CD4-positive, alpha-beta T cell (primary cell): ENCODE measurements around the gene VPS18. TPM values are rescaled to one million over a fixed set of nuclear protein-coding genes. Genes with fewer than 3 reads are reported as not detected.

Source experiments
- ATAC-seq: fragments of 200-7000 bp; cut with Tn5 transposase; one replicate; pipeline ENCODE4 v1.10.0; 2022; ENCODE audit warnings: mild to moderate bottlenecking; ENCODE audit not compliant: poor library complexity
- CTCF ChIA-PET: fragments of 350-600 bp; sonication (Branson Sonifier 250); formaldehyde crosslinking; loops from one replicate; lab custom pipeline; 2021; ENCODE audit warnings: antibody characterized with exemption, inconsistent platforms; lab: Charles Lee
- POLR2A ChIA-PET: fragments of 350-600 bp; sonication (Branson Sonifier 250); formaldehyde crosslinking; loops from one replicate; lab custom pipeline; 2021; ENCODE audit warnings: antibody characterized with exemption, inconsistent platforms; lab: Charles Lee
- DNase-seq, 14 experiments: peaks; one replicate each; pipeline ENCODE4 v3.0.0-alpha.2; 2013 to 2020; ENCODE audit warnings: mixed read lengths in 2 of 14
- H3K27ac ChIP-seq, 2 donors: one replicate each; pipeline versions ENCODE4 v1.5.1 to v1.7.0; 2013; ENCODE audit warnings: low read length in 2 of 2, low read depth in 1 of 2, mild to moderate bottlenecking in 1 of 2
- H3K27me3 ChIP-seq, 2 experiments: 1 replicate in 1 of 2; 2 replicates in 1 of 2; pipeline versions ENCODE4 v1.6.1 to v1.7.0; 2013; ENCODE audit warnings: low read length in 2 of 2, control low read depth in 1 of 2, mild to moderate bottlenecking in 1 of 2, moderate library complexity in 1 of 2; ENCODE audit not compliant: insufficient read depth in 2 of 2, control insufficient read depth in 1 of 2
- H3K36me3 ChIP-seq: one replicate; pipeline ENCODE4 v1.6.1; 2013; ENCODE audit warnings: low read length, control low read depth; ENCODE audit not compliant: insufficient read depth
- H3K4me1 ChIP-seq: one replicate; pipeline ENCODE4 v1.6.1; 2013; ENCODE audit warnings: low read length, control low read depth; ENCODE audit not compliant: insufficient read depth
- H3K4me3 ChIP-seq: one replicate; pipeline ENCODE4 v1.5.1; 2013; ENCODE audit warnings: mild to moderate bottlenecking, low read length, moderate library complexity
- H3K9me3 ChIP-seq, 2 experiments: 1 replicate in 1 of 2; 2 replicates in 1 of 2; pipeline versions ENCODE4 v1.6.1 to v1.7.0; 2013; ENCODE audit warnings: low read length in 2 of 2, mild to moderate bottlenecking in 2 of 2, control low read depth in 1 of 2, moderate library complexity in 1 of 2; ENCODE audit not compliant: control insufficient read depth in 1 of 2, insufficient read depth in 1 of 2
- H3K27ac Mint-ChIP-seq: one replicate; pipeline ENCODE4 v1.8.0; 2020; ENCODE audit warnings: mixed read lengths
- H3K27me3 Mint-ChIP-seq: one replicate; pipeline ENCODE4 v1.8.0; 2021; ENCODE audit warnings: mixed read lengths
- H3K36me3 Mint-ChIP-seq: one replicate; pipeline ENCODE4 v1.8.0; 2021; ENCODE audit warnings: low read depth, mixed read lengths
- H3K4me1 Mint-ChIP-seq: one replicate; pipeline ENCODE4 v1.8.0; 2021; ENCODE audit warnings: low read depth, mixed read lengths
- H3K4me3 Mint-ChIP-seq: one replicate; pipeline ENCODE4 v1.8.0; 2020; ENCODE audit warnings: mild to moderate bottlenecking, mixed read lengths
- H3K9me3 Mint-ChIP-seq: one replicate; pipeline ENCODE4 v1.8.0; 2020; ENCODE audit warnings: mixed read lengths
- CTCF ChIP-seq: fragments of 200-600 bp; IDR thresholded peaks from one replicate; pipeline ENCODE4 v1.8.0; 2022; ENCODE audit warnings: antibody characterized with exemption, mild to moderate bottlenecking
- intact Hi-C, 2 experiments: fragments of 100-400 bp; cut with DNase I in 1 of 2; cut with micrococcal nuclease in 1 of 2; formaldehyde crosslinking; loops; one replicate each; pipeline versions ENCODE4 v1.15.1 to v1.9.0; 2023 to 2025; cut with DNase I, micrococcal nuclease
- total RNA-seq, 174 experiments: library from RNA in 2 of 174; stranded (reverse) in 2 of 174; gene quantifications; one replicate each; pipeline ENCODE4 v1.2.3 and lab custom pipeline; 2021 to 2026

Gene VPS18
- total RNA-seq, 2 experiments from 2014 or later, result 20.8 to 21.7 TPM

- Histone ChIP-seq H3K4me3 (no peak overlapping the region), H3K4me1 (peaks cover 45% of the 10 kb centered on the region), H3K36me3 (peaks cover 50% of the 10 kb centered on the region), H3K27ac (no peak overlapping the region), H3K27me3 (no peaks in the 10 kb centered on the region), H3K9me3 (no peaks in the 10 kb centered on the region)
- Mint-ChIP-seq H3K9me3 (no peaks in the 10 kb centered on the region), H3K36me3 (peaks cover 68% of the 10 kb centered on the region), H3K4me3 (no peak overlapping the region), H3K27ac (no peak overlapping the region), H3K4me1 (peaks cover 29% of the 10 kb centered on the region), H3K27me3 (no peaks in the 10 kb centered on the region)
- POLR2A ChIA-PET, result interaction anchor here (1.0 kb wide), 1 partner anchor 214 kb away, joined by 3 read pairs; no protein-coding TSS in a partner anchor
- ATAC-seq (no peak), DNase-seq (peak in 1 of 14 experiments; percentile 30)
- CTCF ChIA-PET, result interaction anchor here (4.3 kb wide), 1 partner anchor 285 kb away, joined by 23 read pairs; no protein-coding TSS in a partner anchor
- intact Hi-C loops, result loop anchor here (10.0 kb wide), 2 partner anchors 54 to 914 kb away; partner anchors contain the start of gene CHAC1 (in 1 of the 2)
- TF ChIP-seq CTCF, result no peak
These were observed 6.2 kb downstream of the VPS18 start for GRCh38 chr15:40900256-40901052.

- Histone ChIP-seq H3K36me3 (peaks cover 50% of the 10 kb centered on the region), H3K27me3 (no peaks in the 10 kb centered on the region), H3K4me3 (no peak overlapping the region), H3K4me1 (peaks cover 43% of the 10 kb centered on the region), H3K9me3 (no peaks in the 10 kb centered on the region), H3K27ac (no peak overlapping the region)
- POLR2A ChIA-PET, result interaction anchor here (1.0 kb wide), 1 partner anchor 214 kb away, joined by 3 read pairs; no protein-coding TSS in a partner anchor
- ATAC-seq, result no peak
- no peak overlapping the region for H3K27ac Mint-ChIP-seq
- DNase-seq, result no peak
- peaks cover 66% of the 10 kb centered on the region for H3K36me3 Mint-ChIP-seq
- CTCF ChIA-PET, result interaction anchor here (4.3 kb wide), 1 partner anchor 284 kb away, joined by 23 read pairs; no protein-coding TSS in a partner anchor
- TF ChIP-seq CTCF, result no peak
- H3K4me3 Mint-ChIP-seq, result no peak overlapping the region
- peaks cover 28% of the 10 kb centered on the region for H3K4me1 Mint-ChIP-seq
- intact Hi-C loops, result loop anchor here (10.0 kb wide), 2 partner anchors 54 to 914 kb away; partner anchors contain the start of gene CHAC1 (in 1 of the 2)
- H3K27me3 Mint-ChIP-seq, result no peaks in the 10 kb centered on the region
- no peaks in the 10 kb centered on the region for H3K9me3 Mint-ChIP-seq
These were observed 6.8 kb downstream of the VPS18 start for GRCh38 chr15:40901053-40901443.

- Mint-ChIP-seq H3K27me3 (no peaks in the 10 kb centered on the region), H3K4me1 (peaks cover 30% of the 10 kb centered on the region), H3K4me3 (no peak overlapping the region), H3K27ac (peak overlapping the region; percentile 60), H3K9me3 (no peaks in the 10 kb centered on the region), H3K36me3 (peaks cover 52% of the 10 kb centered on the region)
- Histone ChIP-seq H3K4me1 (peaks cover 56% of the 10 kb centered on the region), H3K4me3 (no peak overlapping the region), H3K36me3 (peaks cover 47% of the 10 kb centered on the region), H3K27ac (peak overlapping the region in 1 of 2 donors; percentile 4), H3K9me3 (no peaks in the 10 kb centered on the region), H3K27me3 (no peaks in the 10 kb centered on the region)
- no peak for TF ChIP-seq CTCF
- CTCF ChIA-PET, result interaction anchor here (0.6 to 5.9 kb wide), 8 partner anchors 7 to 1271 kb away, joined by 3 to 62 read pairs (median 15); partner anchors contain the start of genes CHAC1, RHOV and VPS18
- DNase-seq, result peak in 3 of 14 experiments; percentile 23 to 64 (median 57)
- no peak for ATAC-seq
- POLR2A ChIA-PET, result interaction anchor here (1.9 to 2.9 kb wide), 2 partner anchors 39 to 45 kb away, joined by 5 to 10 read pairs; no protein-coding TSS in a partner anchor
- intact Hi-C loops, result loop anchor here (10.0 kb wide), 2 partner anchors 52 to 912 kb away; partner anchors contain the start of gene CHAC1 (in 1 of the 2)
These were observed 8.6 kb downstream of the VPS18 start for GRCh38 chr15:40902605-40903561.
